ENCODE data around the gene B3GALNT2. TPM values are rescaled to one million over a fixed set of nuclear protein-coding genes. Genes with fewer than 3 reads are reported as not detected.
"Not testable (repeated sequence)": the region's sequence is repeated elsewhere in the genome, so short reads cannot be mapped to it uniquely, and the experiment has no call there.

B3GALNT2 gene
- total RNA-seq, 1 donor from 2014 or later = 13.0 TPM

- ATAC-seq; intact Hi-C loops (cut with DNase I); DNase-seq (ENCODE audit: low spot score): not testable (repeated sequence)
These were observed 41.4 kb downstream of the B3GALNT2 start for GRCh38 chr1:235462832-235463231.

- intact Hi-C loops (cut with DNase I) = no loop called here
- no peak for DNase-seq (ENCODE audit: low spot score)
- no peak for ATAC-seq
These were observed 42.3 kb downstream of the B3GALNT2 start for GRCh38 chr1:235461954-235462353.

GRCh38 chr1:235460770-235461169 lies 43.5 kb downstream of the B3GALNT2 start:
- ATAC-seq = no peak
- DNase-seq (ENCODE audit: low spot score) = no peak
- intact Hi-C loops (cut with DNase I) = no loop called here

GRCh38 chr1:235457856-235458255 lies 46.4 kb downstream of the B3GALNT2 start:
- intact Hi-C loops (cut with DNase I) = not testable (repeated sequence)

GRCh38 chr1:235455823-235456222 lies 48.4 kb downstream of the B3GALNT2 start:
- no peak for ATAC-seq

More at GRCh38 chr1:235457856-235458255, 46.4 kb downstream of the B3GALNT2 start:
- not testable (repeated sequence) for ATAC-seq; DNase-seq (ENCODE audit: low spot score)

GRCh38 chr1:235455097-235455496 lies 49.2 kb downstream of the B3GALNT2 start:
- no peak for ATAC-seq
- intact Hi-C loops (cut with DNase I) = no loop called here
- no peak for DNase-seq (ENCODE audit: low spot score)

More at GRCh38 chr1:235455823-235456222, 48.4 kb downstream of the B3GALNT2 start:
- no peak for DNase-seq (ENCODE audit: low spot score)
- intact Hi-C loops (cut with DNase I) = no loop called here

GRCh38 chr1:235454021-235454420 lies 50.2 kb downstream of the B3GALNT2 start:
- DNase-seq (ENCODE audit: low spot score) (no peak), ATAC-seq (no peak)
- intact Hi-C loops (cut with DNase I) = no loop called here

GRCh38 chr1:235450886-235451483 lies 53.3 kb downstream of the B3GALNT2 start:
- DNase-seq (ENCODE audit: low spot score) = no peak
- intact Hi-C loops (cut with DNase I) = no loop called here
- ATAC-seq = no peak

GRCh38 chr1:235450433-235450832 lies 53.8 kb downstream of the B3GALNT2 start:
- ATAC-seq = no peak
- intact Hi-C loops (cut with DNase I) = no loop called here
- DNase-seq (ENCODE audit: low spot score) = no peak

- ATAC-seq = no peak
- intact Hi-C loops (cut with DNase I) = no loop called here
- DNase-seq (ENCODE audit: low spot score) = no peak
These were observed 55.6 kb downstream of the B3GALNT2 start for GRCh38 chr1:235448616-235449015.

- no peak for DNase-seq (ENCODE audit: low spot score)
- ATAC-seq = no peak
- intact Hi-C loops (cut with DNase I) = no loop called here
These were observed 61.3 kb downstream of the B3GALNT2 start for GRCh38 chr1:235442788-235443429.

- ATAC-seq = no peak
- intact Hi-C loops (cut with DNase I) = no loop called here
These were observed 63.0 kb downstream of the B3GALNT2 start for GRCh38 chr1:235441159-235441685.

GRCh38 chr1:235434001-235434400 lies 70.3 kb downstream of the B3GALNT2 start:
- no peak for DNase-seq (ENCODE audit: low spot score)
- ATAC-seq = no peak
- intact Hi-C loops (cut with DNase I) = no loop called here

More at GRCh38 chr1:235441159-235441685, 63.0 kb downstream of the B3GALNT2 start:
- no peak for DNase-seq (ENCODE audit: low spot score)

- ATAC-seq = no peak
- intact Hi-C loops (cut with DNase I) = no loop called here
These were observed 73.3 kb downstream of the B3GALNT2 start for GRCh38 chr1:235430991-235431390.

GRCh38 chr1:235429143-235429542 lies 75.1 kb downstream of the B3GALNT2 start:
- intact Hi-C loops (cut with DNase I) = no loop called here
- ATAC-seq (no peak), DNase-seq (ENCODE audit: low spot score) (no peak)

More at GRCh38 chr1:235430991-235431390, 73.3 kb downstream of the B3GALNT2 start:
- DNase-seq (ENCODE audit: low spot score) = no peak

- intact Hi-C loops (cut with DNase I) = no loop called here
- DNase-seq (ENCODE audit: low spot score) (no peak), ATAC-seq (no peak)
These were observed 76.8 kb downstream of the B3GALNT2 start for GRCh38 chr1:235427447-235427846.

GRCh38 chr1:235426680-235427079 lies 77.6 kb downstream of the B3GALNT2 start:
- intact Hi-C loops (cut with DNase I) = no loop called here
- ATAC-seq = no peak
- DNase-seq (ENCODE audit: low spot score) = no peak

GRCh38 chr1:235426143-235426542 lies 78.1 kb downstream of the B3GALNT2 start:
- DNase-seq (ENCODE audit: low spot score) (no peak), ATAC-seq (no peak)
- intact Hi-C loops (cut with DNase I) = no loop called here

- intact Hi-C loops (cut with DNase I) = no loop called here
- DNase-seq (ENCODE audit: low spot score) (no peak), ATAC-seq (no peak)
These were observed 78.9 kb downstream of the B3GALNT2 start for GRCh38 chr1:235425357-235425756.

GRCh38 chr1:235424092-235424491 lies 80.2 kb downstream of the B3GALNT2 start:
- DNase-seq (ENCODE audit: low spot score) = no peak
- no peak for ATAC-seq
- intact Hi-C loops (cut with DNase I) = no loop called here
